C4-2B (cell line): Measurements from ENCODE around the gene OR2W3.

Experiments used
- H3K27ac ChIP-seq: fragments of 450-650 bp; 2 replicates; pipeline ENCODE4 v1.5.1; 2017
- CTCF ChIP-seq: fragments of 450-650 bp; conservative IDR thresholded peaks from 2 replicates; pipeline ENCODE4 v1.5.1; 2017; ENCODE audit warnings: mild to moderate bottlenecking
- ZFX ChIP-seq: fragments of 450-650 bp; IDR thresholded peaks from 2 replicates; pipeline ENCODE4 v1.6.1; 2017

Gene OR2W3

GRCh38 chr1:247857985-247858619, 37.3 kb upstream of the OR2W3 start:
- TF ChIP-seq CTCF: no peak
- no peak for TF ChIP-seq ZFX
- H3K27ac ChIP-seq: no peak overlapping the region

GRCh38 chr1:247862756-247863155, 32.6 kb upstream of the OR2W3 start:
- TF ChIP-seq CTCF (no peak), ZFX (no peak)
- no peak overlapping the region for H3K27ac ChIP-seq

GRCh38 chr1:247864644-247865043, 30.7 kb upstream of the OR2W3 start:
- TF ChIP-seq ZFX: no peak
- no peak for TF ChIP-seq CTCF
- no peak overlapping the region for H3K27ac ChIP-seq

GRCh38 chr1:247865416-247865815, 30.0 kb upstream of the OR2W3 start:
- no peak for TF ChIP-seq ZFX
- no peak for TF ChIP-seq CTCF

GRCh38 chr1:247883346-247883745, 12.0 kb upstream of the OR2W3 start:
- no peak for TF ChIP-seq CTCF
- no peak for TF ChIP-seq ZFX

More at GRCh38 chr1:247865416-247865815, 30.0 kb upstream of the OR2W3 start:
- no peak overlapping the region for H3K27ac ChIP-seq

GRCh38 chr1:247884797-247885413, 10.5 kb upstream of the OR2W3 start:
- TF ChIP-seq CTCF: no peak
- TF ChIP-seq ZFX: no peak
- no peak overlapping the region for H3K27ac ChIP-seq

More at GRCh38 chr1:247883346-247883745, 12.0 kb upstream of the OR2W3 start:
- H3K27ac ChIP-seq: no peak overlapping the region

- no peak for TF ChIP-seq CTCF
- no peak for TF ChIP-seq ZFX
- no peak overlapping the region for H3K27ac ChIP-seq
Measured at GRCh38 chr1:247895976-247896375, 589 bp downstream of the OR2W3 start.
